Loucy (cell line): ENCODE measurements around the gene MYO18A.

Experiments
- H2AFZ ChIP-seq: fragments of 200-600 bp; sonication (generic); 2 replicates; pipeline ENCODE4 v1.6.0; 2016; ENCODE audit warnings: antibody characterized with exemption, mild to moderate bottlenecking, low read length, moderate library complexity
- H3F3A ChIP-seq: fragments of 200-600 bp; 2 replicates; pipeline ENCODE4 v1.6.0; 2016; ENCODE audit warnings: antibody characterized with exemption, low read depth, mild to moderate bottlenecking
- H3K27me3 ChIP-seq: fragments of 200-600 bp; sonication (generic); 2 replicates; pipeline ENCODE4 v1.6.1; 2014; ENCODE audit warnings: low read length, mild to moderate bottlenecking; ENCODE audit not compliant: insufficient read depth, poor library complexity, severe bottlenecking
- H3K36me3 ChIP-seq: fragments of 200-600 bp; sonication (generic); 2 replicates; pipeline ENCODE4 v1.6.1; 2016; ENCODE audit warnings: low read length; ENCODE audit not compliant: insufficient read depth
- H3K4me1 ChIP-seq: fragments of 200-600 bp; sonication (generic); 2 replicates; pipeline ENCODE4 v1.5.1; 2014; ENCODE audit warnings: low read length, mild to moderate bottlenecking; ENCODE audit not compliant: insufficient read depth, poor library complexity, severe bottlenecking
- H3K4me2 ChIP-seq: fragments of 200-600 bp; sonication (generic); 2 replicates; pipeline ENCODE4 v1.6.0; 2014; ENCODE audit warnings: antibody characterized with exemption, low read length, low read depth, mild to moderate bottlenecking; ENCODE audit not compliant: poor library complexity, severe bottlenecking
- H3K4me3 ChIP-seq: fragments of 200-600 bp; sonication (generic); 2 replicates; pipeline ENCODE4 v1.5.1; 2014; ENCODE audit warnings: low read length, mild to moderate bottlenecking, mixed read lengths; ENCODE audit not compliant: poor library complexity, severe bottlenecking
- H3K79me2 ChIP-seq: fragments of 200-600 bp; sonication (generic); 2 replicates; pipeline ENCODE4 v1.6.1; 2014; ENCODE audit warnings: low read length; ENCODE audit not compliant: insufficient read depth
- H3K9ac ChIP-seq: fragments of 200-600 bp; sonication (generic); 2 replicates; pipeline ENCODE4 v1.6.0; 2014; ENCODE audit warnings: mild to moderate bottlenecking, low read depth, low read length, moderate library complexity; ENCODE audit not compliant: poor library complexity, severe bottlenecking
- H3K9me2 ChIP-seq: fragments of 200-600 bp; sonication (generic); replicated peaks from 2 replicates; pipeline ENCODE4 v1.6.1; 2016; ENCODE audit warnings: low read depth, low read length, mixed read lengths
- H3K9me3 ChIP-seq: fragments of 200-600 bp; sonication (generic); 2 replicates; pipeline ENCODE4 v1.6.1; 2014; ENCODE audit warnings: mild to moderate bottlenecking, antibody characterized with exemption, low read length, low read depth; ENCODE audit not compliant: insufficient read depth
- H4K20me1 ChIP-seq: fragments of 200-600 bp; sonication (generic); 2 replicates; pipeline ENCODE4 v1.6.0; 2014; ENCODE audit warnings: antibody characterized with exemption, low read length, mild to moderate bottlenecking; ENCODE audit not compliant: insufficient read depth, poor library complexity, severe bottlenecking
- CTCF ChIP-seq: fragments of 200-600 bp; sonication (generic); conservative IDR thresholded peaks from 2 replicates; pipeline ENCODE4 v1.5.1; 2014; ENCODE audit warnings: mild to moderate bottlenecking, antibody characterized with exemption, low read length
- EZH2phosphoT487 ChIP-seq: fragments of 200-600 bp; IDR thresholded peaks from 2 replicates; pipeline ENCODE4 v1.6.1; 2018; ENCODE audit warnings: antibody characterized with exemption, mild to moderate bottlenecking, moderate library complexity, borderline replicate concordance

Gene MYO18A

GRCh38 chr17:29115435-29115834, 64.8 kb downstream of the MYO18A start:
- Histone ChIP-seq H3K4me2 (no peak overlapping the region), H3K9ac (no peak overlapping the region), H3K4me1 (no peaks in the 10 kb centered on the region), H4K20me1 (peaks cover 48% of the 10 kb centered on the region), H3F3A (0 out of 2 replicates have a peak, but pooled peaks cover 4% of the 10 kb centered on the region), H3K9me3 (no peaks in the 10 kb centered on the region), H3K27me3 (no peaks in the 10 kb centered on the region), H3K9me2 (no peaks in the 10 kb centered on the region), H2AFZ (no peak overlapping the region), H3K36me3 (peaks cover 94% of the 10 kb centered on the region; the same call in 1 of the 2 replicates), H3K79me2 (no peaks in the 10 kb centered on the region; the same call in 1 of the 2 replicates), H3K4me3 (no peak overlapping the region)
- no peak for TF ChIP-seq CTCF
- no peak for TF ChIP-seq EZH2phosphoT487

GRCh38 chr17:29114141-29114540, 66.1 kb downstream of the MYO18A start:
- Histone ChIP-seq H3K9me2 (no peaks in the 10 kb centered on the region), H4K20me1 (peaks cover 50% of the 10 kb centered on the region), H3K9ac (no peak overlapping the region), H2AFZ (no peak overlapping the region), H3K4me3 (no peak overlapping the region), H3K79me2 (no peaks in the 10 kb centered on the region; the same call in 1 of the 2 replicates), H3K9me3 (no peaks in the 10 kb centered on the region), H3K27me3 (no peaks in the 10 kb centered on the region), H3K4me1 (no peaks in the 10 kb centered on the region), H3K36me3 (peaks cover 97% of the 10 kb centered on the region; the same call in 1 of the 2 replicates), H3F3A (no peaks in the 10 kb centered on the region), H3K4me2 (no peak overlapping the region)
- TF ChIP-seq EZH2phosphoT487 (no peak), CTCF (no peak)

- no peaks in the 10 kb centered on the region; the same call in 1 of the 2 replicates for H3K79me2 ChIP-seq
- H4K20me1 ChIP-seq: peaks cover 50% of the 10 kb centered on the region
- no peak for TF ChIP-seq EZH2phosphoT487
- no peak for TF ChIP-seq CTCF
- H3K4me2 ChIP-seq: no peak overlapping the region
- H3K9me2 ChIP-seq: no peaks in the 10 kb centered on the region
- H3F3A ChIP-seq: no peaks in the 10 kb centered on the region
- no peaks in the 10 kb centered on the region for H3K9me3 ChIP-seq
- H3K9ac ChIP-seq: no peak overlapping the region
- H3K4me1 ChIP-seq: no peaks in the 10 kb centered on the region
- H3K4me3 ChIP-seq: no peak overlapping the region
- peaks cover 97% of the 10 kb centered on the region; the same call in 1 of the 2 replicates for H3K36me3 ChIP-seq
- no peaks in the 10 kb centered on the region for H3K27me3 ChIP-seq
- no peak overlapping the region for H2AFZ ChIP-seq
These were observed 66.9 kb downstream of the MYO18A start for GRCh38 chr17:29113334-29113733.
